ENCODE results near the gene FARS2.
"Not testable (repeated sequence)": the region's sequence is repeated elsewhere in the genome, so short reads cannot be mapped to it uniquely, and the experiment has no call there.

Gene FARS2

DNA sequence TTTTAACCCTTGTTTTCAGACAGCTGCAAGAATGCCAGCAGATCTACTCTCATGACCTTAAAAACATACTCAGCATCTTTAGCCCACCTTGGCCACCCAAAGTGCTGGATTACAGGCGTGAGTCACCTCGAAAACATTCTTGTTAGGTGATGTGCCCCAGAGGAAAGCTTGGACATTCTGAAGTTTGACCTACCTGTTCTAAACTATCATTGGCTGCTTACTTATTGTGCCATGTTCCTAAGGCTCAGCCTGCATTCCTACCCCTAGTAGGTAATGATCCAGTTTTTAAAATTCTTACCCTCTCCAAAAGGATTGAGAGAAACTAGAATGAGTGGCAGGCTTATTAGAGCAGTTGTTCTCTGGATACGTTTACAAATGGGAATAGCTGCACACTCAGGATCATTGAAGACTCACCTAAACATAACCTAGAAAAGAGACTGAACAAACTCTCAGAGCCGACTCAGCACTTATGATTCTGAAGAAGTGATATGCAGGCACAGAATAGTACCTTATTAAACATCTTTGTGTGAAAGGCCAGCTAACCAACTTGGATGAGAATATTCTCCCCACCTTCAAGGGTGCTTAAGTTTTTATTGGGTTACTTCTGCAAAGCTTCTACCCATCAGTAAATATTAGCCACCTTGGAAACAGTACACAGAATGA is 383.3 kb downstream of the FARS2 start:
- no peak for DNase-seq (ENCODE audit: extremely low read depth, low read depth)
- TF ChIP-seq, protein P1, sequence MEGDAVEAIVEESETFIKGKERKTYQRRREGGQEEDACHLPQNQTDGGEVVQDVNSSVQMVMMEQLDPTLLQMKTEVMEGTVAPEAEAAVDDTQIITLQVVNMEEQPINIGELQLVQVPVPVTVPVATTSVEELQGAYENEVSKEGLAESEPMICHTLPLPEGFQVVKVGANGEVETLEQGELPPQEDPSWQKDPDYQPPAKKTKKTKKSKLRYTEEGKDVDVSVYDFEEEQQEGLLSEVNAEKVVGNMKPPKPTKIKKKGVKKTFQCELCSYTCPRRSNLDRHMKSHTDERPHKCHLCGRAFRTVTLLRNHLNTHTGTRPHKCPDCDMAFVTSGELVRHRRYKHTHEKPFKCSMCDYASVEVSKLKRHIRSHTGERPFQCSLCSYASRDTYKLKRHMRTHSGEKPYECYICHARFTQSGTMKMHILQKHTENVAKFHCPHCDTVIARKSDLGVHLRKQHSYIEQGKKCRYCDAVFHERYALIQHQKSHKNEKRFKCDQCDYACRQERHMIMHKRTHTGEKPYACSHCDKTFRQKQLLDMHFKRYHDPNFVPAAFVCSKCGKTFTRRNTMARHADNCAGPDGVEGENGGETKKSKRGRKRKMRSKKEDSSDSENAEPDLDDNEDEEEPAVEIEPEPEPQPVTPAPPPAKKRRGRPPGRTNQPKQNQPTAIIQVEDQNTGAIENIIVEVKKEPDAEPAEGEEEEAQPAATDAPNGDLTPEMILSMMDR (IDR thresholded peaks at IDR 0.05; ENCODE audit: low read depth, low read length, missing control alignments), result no peak

DNA sequence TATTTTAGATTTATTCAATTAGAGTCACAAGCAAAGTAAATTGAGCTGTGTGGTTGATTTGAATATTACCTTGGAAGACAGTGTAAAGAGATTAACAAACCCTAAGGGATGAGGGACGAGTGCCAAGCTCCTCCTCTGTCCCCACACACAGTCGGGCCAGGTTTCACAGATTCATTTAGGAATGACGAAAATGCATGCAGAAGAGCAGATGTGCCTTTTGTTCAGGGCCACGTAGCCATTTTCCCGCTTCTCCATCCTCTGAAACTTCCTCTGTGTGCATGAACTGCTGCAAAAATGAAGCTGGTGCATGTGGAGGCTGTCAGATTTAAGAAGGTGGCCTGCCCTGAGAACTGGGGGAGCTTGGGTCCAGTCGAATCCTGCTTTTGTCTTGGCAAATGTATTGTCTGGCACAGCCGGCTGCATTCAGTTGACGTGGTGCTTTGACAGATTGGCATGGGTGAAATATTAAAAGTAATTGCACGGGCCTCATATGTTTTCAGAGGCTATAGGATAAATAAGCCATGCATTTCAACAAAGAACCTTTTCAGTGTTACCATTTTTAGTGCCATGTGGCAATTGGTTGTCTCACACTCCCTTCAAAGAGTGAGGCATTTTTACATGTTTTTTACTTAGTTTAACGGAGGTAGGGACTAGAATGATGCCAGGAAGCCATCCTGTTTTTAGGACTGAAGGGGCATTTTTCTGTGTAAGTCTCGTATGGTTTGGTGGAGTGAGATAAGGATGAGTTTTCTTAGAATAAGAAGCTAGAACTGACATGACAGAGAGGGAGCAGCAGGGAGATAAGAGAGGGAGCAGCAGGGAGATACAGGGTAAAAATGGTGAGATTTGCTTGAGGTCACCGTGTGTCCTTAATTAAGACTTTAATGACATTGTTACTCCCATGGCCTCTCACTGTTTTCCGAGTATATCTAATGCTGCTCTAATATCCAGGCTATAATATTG is 384.3 kb downstream of the FARS2 start:
- H3K4me3 ChIP-seq (replicated peaks; ENCODE audit: low read depth, low read length), result no peak overlapping the region
- TF ChIP-seq, protein P1 (IDR thresholded peaks at IDR 0.05; ENCODE audit: low read depth, low read length, missing control alignments), result no peak
- DNase-seq (ENCODE audit: extremely low read depth, low read depth), result no peak

More for the DNA sequence above, 383.3 kb downstream of the FARS2 start:
- H3K4me3 ChIP-seq (replicated peaks; ENCODE audit: low read depth, low read length), result no peak overlapping the region

DNA sequence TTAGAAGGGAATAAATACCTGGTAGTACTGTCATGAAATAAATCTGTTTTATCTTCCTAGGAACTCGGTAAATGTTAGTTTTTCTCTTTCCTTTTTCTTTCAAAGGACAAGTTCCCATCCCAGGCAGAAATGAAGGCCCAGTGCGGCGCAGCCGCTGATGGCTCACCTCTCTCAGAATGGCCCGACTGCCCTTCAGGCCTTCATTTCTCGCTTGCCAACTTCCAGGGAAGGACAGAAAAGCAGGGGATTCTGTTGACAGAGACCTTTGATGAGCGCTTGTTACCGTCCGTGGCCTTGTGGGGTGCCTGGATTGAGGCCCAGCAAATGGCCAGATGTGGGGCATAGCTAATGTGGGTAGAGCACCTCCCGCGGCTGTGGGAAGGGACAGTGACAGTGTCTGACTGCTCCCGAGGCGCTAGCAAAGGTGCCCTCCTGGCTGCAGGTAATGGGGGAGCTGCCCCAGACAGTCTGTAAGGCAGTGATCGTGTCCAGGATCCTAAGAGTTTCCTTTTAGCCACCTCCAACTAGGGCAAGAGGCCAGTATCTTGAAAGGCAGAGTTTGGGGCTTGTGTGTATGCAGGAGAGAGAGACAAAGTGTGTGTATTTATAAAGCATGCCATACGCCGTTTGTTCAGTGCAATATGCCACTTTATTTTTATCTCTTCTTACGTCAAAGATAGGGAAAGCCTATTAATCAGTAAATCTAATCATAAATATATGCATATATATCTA is 391.3 kb downstream of the FARS2 start:
- TF ChIP-seq, protein P1 (IDR thresholded peaks at IDR 0.05; ENCODE audit: low read depth, low read length, missing control alignments), result no peak
- no peak overlapping the region for H3K4me3 ChIP-seq (replicated peaks; ENCODE audit: low read depth, low read length)
- DNase-seq (ENCODE audit: extremely low read depth, low read depth), result no peak

DNA sequence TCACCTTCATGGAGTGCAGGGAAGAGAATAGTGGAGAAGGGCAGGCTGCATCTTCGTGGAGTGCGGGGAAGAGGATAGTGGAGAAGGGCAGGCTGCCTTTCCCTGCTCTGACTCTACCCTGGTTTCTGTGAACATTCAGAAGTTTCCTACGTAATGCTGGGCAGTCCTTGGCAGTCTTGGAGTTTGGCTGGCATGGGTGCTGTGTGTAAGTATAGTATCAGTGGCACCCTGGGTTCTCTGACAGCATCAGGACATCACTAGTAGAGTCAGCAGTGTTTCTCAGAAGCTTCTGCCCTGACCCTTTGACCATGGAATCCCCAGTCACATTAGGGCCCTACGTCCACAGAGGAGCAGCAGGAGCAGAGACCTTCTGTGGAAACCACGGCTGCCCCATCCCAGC is 392.5 kb downstream of the FARS2 start:
- H3K4me3 ChIP-seq (replicated peaks; ENCODE audit: low read depth, low read length), result no peak overlapping the region
- DNase-seq (ENCODE audit: extremely low read depth, low read depth), result no peak
- TF ChIP-seq, protein P1 (IDR thresholded peaks at IDR 0.05; ENCODE audit: low read depth, low read length, missing control alignments), result no peak

DNA sequence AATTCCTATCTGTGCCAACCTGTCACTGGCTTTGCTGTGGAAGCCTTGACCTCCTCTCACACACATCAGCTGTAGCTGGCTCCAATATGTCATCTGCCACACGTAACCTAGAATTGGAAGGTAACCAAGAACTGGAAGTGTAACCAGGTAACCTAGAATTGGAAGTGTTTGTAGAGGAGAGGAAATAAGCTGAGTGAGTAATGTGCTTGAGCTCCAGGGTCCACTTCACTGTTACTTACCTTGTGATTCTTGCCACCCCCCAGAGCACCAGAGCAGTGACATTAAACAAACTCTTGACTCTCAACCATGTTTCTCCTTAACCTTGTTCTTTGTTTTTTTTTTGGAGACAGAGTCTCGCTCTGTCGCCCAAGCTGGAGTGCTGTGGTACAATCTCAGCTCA is 394.9 kb downstream of the FARS2 start:
- no peak overlapping the region for H3K4me3 ChIP-seq (replicated peaks; ENCODE audit: low read depth, low read length)
- TF ChIP-seq, protein P1 (IDR thresholded peaks at IDR 0.05; ENCODE audit: low read depth, low read length, missing control alignments), result no peak
- no peak for DNase-seq (ENCODE audit: extremely low read depth, low read depth)

DNA sequence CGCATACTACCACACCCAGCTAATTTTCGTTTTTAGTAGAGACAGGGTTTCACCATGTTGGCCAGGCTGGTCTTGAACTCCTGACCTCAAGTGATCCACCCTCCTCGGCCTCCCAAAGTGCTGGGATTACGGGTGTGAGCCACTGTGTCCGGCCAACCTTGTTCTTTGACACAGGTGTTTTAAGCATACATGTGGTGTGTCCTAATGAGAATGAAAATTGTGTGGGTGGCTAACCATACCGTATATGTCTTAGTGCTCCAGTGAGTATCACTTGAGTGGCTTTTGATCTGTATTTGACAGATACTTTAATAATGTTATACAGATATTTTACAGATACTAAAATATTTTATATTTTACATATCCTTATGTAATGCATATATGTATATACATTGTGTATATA is 395.4 kb downstream of the FARS2 start:
- DNase-seq (ENCODE audit: extremely low read depth, low read depth); H3K4me3 ChIP-seq (replicated peaks; ENCODE audit: low read depth, low read length): not testable (repeated sequence)
